Stimulated activated CD4-positive, alpha-beta T cell treated with anti-CD3 and anti-CD28 coated beads, TNF-alpha, amount 100 ng/mL, for 24 hours (primary cell): ENCODE results near the gene TNPO2.

Experiments
- DNase-seq, 3 experiments: peaks; one replicate each; pipeline ENCODE4 v3.0.0-alpha.2; 2020; ENCODE audit warnings: low read depth in 3 of 3

The TNPO2 gene

DNA sequence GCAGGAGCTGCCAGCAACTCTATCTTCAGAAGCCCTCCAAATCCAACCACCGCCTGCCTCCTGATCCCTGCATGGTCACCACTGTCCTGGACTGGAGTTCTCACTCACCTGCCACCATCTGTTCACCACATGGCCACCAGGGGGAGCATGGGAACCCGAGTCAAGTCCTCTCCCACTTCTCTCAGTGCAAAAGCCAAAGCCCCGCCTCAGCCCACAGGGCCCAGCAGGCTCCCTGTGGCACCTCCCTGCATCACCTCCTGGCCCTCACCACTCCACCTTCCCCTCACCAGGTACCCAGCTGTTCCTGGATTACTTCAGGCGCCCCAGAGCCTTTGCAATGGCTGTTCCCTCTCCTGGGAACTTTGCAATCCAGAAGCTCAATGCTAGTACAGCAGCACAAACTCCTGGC lies 47.3 kb downstream of the TNPO2 start:
- peak; percentile 78 to 90 (median 86) for DNase-seq

DNA sequence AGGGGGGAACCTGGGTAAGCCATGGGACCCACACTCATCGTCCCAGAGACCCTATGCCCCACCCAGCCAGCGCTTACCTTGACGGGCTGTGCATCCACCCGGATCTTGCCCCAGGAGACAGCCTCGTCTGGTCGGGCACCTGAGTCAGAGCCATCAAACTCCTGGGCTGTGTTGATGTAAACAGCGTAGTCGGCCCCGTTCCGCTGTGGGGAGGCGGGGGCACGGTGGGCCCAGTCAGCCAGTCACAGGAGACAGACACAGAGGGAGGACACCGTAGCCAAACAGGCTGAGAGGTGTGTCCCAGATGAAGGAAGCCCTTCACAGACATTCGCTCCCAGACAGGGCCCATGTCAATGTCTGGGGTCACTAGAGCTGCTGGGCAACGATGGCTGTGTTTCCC lies 47.8 kb downstream of the TNPO2 start:
- no peak for DNase-seq

DNA sequence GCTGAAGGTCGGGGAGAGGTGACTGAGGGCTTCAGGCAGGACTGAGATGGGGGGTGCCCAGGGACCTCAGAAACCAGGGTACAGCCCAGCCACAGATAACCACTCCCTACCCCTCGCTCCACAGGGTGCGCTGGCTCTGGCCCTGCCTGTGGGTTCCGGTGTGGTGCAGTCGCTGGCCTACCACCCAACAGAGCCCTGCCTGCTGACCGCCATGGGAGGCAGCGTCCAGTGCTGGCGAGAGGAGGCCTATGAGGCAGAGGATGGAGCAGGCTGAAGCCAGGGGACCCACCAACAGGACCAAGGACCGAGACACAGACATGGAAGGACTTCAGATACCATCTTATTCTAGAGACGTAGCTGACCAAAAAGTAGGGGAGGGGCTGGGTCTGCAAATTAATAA lies 48.3 kb downstream of the TNPO2 start:
- DNase-seq, result no peak

DNA sequence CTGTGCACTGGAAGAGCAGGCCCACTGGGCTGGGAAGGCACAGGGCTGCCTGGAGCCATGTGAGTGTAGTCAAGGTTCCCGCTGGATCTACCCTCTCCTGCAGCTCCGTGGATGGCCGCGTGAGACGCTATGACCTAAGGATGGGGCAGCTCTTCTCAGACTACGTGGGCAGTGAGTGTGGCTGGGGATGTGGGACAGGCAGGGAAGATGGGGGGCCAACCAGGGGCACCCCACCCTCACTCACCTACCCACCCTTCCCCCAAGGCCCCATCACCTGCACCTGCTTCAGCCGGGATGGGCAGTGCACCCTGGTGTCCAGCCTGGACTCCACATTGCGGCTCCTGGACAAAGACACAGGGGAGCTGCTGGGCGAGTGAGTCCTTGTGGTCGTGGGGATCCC lies 51.0 kb downstream of the TNPO2 start:
- DNase-seq, result no peak

DNA sequence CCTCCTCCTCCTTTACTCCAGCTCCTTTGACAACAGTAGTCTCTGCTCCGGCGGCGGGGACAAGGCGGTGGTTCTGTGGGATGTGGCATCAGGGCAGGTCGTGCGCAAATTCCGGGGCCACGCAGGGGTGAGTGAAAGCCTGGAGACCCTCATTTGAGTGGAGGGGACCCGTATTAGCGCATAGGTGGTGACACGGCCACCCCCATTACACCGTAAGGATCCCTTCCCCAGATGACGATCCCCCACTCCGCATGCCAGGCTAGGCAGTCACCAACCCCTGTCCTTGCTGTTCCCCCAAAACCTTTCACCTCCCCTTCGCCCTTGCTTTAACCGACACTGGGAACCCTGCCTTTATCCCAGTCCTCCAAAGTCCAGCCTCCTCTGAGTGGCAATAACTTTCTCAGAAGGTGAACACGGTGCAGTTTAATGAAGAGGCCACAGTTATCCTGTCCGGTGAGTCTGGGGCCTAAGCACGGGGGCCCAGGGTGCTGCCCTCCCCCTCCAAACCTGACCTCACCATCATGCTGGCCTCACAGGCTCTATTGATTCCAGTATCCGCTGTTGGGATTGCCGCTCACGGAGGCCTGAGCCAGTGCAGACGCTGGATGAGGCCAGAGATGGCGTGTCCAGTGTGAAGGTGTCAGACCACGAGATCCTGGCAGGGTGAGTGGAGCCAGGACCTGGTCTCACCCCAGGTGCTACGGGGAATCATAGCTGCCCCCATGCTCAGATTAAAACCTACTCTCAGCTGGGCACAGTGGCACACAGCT lies 53.4 kb downstream of the TNPO2 start:
- no peak for DNase-seq

DNA sequence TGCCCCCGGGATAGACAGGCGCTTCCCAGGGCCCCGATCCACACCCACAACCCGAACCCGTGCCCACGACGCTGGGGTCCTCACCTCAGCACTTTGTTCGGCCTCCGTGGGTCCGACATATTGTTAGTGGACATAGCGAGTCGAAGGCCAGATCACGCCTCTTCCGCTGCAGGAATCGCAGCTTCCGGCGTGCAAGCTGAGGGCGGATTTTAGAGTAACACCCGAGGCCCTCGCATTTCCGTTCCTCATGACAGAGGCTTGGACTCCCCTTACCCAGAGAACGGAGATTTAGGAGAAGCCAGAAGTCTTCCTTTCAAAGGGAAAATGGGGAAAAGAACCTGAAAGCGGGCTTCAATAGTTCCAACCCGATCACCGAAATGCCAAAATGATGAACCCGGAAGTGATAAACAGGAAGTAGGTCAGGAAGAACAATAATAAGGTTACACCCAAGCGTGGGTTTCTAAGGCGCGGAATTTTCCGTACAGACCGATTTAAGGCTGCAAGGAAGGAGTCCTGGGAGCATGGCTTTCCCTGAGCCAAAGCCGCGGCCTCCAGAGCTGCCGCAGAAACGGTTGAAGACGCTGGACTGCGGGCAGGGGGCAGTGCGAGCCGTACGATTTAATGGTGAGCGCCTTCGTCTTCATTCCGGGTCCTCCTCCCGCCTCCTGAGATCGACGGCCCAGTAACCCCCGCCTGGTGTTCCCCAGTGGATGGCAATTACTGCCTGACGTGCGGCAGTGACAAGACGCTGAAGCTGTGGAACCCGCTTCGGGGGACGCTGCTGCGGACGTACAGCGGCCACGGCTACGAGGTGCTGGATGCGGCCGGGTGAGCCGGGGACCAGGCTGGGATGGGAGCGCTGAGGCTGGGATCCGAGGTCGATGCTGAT lies 54.2 kb downstream of the TNPO2 start:
- DNase-seq, result peak; percentile 52 to 69 (median 63)

DNA sequence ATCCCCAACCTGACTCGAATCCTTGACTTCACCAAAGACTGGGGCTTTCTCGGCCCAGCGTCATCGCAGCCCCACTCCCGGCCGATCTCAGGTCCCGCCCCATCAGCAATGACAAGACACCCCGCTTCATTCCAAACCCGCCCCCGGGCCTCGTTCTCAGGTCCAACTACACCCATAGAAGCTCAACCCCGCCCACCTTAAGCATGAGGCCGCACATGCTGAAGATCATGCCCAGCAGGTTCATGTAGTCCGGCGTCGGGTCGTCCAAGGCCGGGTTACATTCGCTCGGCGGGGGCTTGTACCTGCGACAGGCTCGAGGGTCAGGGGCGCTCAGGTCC lies 54.8 kb downstream of the TNPO2 start:
- DNase-seq, result peak; percentile 42 to 67 (median 42)

DNA sequence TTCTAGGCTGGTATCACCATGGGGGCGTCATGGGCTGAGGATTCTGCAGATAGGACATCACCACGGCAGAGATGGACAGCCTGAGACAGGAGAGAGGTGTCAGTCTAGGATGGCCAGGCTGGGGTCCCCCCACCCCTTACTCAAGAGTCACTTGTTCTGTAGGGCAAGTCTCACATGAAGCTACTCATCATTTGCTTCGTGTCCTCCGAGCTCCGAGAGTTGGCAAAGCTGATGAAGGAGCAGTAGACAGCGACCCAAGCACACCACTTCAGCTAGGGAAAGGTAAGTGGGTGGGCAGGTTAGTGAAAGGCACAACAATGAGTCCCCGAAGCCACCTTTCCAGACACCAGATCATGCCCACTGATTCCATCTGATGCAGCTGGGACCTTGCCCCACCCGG lies 55.4 kb downstream of the TNPO2 start:
- DNase-seq, result no peak

DNA sequence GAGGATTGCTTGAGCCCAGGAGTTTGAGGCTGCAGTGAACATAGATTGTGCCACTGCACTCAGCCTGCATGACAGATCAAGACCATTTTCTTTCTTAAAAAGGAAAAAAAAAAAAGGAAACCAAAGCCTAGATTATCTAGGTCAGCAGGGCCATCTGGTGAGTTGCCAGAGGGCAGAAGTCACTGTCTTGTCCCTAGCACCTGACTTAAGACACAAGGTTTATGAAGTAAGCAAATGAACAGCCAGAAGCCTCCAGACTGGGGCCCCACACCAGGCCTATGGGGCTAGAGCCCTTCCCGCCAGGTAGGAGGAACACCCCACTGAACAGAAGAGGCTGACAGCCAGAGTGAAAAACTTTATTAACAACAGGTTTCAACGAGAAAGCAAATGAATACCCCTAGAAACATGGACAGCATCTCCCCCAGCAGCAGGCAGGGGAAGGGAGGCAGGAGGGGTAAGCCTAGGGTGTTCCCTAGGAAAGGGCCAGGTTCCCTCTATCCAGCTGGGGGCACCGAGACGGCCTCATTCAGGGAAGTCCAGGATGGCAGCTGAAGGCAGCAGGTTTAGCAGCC lies 55.9 kb downstream of the TNPO2 start:
- DNase-seq, result no peak

DNA sequence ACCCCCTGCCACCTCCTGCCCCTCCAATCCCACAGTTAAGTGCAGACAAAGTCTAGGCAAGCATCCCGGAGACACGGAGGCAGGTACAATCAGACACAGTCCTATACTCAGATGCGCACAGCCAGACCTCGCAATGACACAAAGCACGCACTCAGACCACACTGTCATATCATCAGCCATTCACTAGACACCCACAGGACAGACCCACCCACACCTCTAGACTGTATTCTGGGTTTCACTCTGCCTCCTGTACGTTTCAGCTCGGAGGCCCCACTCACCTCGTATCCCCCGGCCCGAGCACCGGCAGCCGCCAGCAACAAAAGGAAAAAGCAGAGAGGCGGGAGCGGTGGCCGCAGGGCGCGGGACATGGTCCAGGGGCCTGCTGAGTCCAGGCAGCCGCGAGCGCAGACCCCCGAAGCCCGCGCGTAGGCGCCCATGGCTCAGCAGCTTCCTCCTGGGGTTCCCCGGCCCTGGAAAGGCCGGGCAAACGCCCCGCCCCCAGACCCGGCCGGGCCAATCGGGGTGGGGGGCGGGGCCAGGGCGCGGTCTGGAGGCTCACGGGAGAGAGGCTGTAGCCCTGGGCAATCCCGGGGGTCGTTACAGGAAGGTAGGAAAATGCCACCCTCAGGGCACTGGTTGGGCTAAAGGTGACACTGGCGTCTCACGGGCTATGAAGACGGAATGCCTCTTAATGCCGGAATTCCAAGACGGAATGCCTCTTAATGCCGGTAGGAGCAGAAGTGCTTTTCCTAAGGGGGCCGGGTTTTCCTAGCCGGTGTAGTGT lies 57.3 kb downstream of the TNPO2 start, which contains the start of the genes MAN2B1 and WDR83:
TSS of gene MAN2B1 (minus strand) at position 478 of the 784 bp plus-strand sequence. CDS start at position 437, 41 bp downstream.
TSS of gene WDR83 (plus strand) at position 543 of the 784 bp plus-strand sequence. CDS start 2,984 bp downstream, outside the sequence.
- DNase-seq, result peak; percentile 66 to 82 (median 67)

DNA sequence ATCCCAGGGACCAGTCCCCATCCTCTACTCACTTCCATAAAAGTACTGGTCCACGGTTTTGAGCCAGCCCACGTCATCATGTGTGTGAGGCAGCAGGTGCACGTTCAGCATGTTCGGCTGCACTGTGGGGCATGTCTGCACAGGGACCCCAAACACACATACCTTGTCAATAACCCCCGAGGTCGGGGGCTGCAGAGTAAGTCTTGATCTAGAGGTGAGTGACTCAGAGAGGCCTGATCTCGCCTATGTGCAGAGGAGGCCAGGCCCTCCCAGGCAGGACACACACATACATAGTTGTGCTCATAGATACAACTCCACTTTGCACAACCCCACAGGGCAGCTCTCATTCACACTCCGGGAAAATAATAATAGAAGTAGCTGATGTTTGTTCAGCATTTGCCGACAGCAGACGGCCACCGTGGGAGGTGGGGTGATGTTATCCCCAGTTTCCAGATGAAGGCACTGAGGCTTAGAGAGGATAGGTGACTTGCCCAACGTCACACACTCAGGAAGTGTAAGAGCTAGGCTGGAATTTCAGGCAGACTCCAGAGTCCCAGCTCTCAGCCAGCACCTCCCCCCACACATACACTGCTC lies 58.0 kb downstream of the TNPO2 start:
- DNase-seq, result no peak

DNA sequence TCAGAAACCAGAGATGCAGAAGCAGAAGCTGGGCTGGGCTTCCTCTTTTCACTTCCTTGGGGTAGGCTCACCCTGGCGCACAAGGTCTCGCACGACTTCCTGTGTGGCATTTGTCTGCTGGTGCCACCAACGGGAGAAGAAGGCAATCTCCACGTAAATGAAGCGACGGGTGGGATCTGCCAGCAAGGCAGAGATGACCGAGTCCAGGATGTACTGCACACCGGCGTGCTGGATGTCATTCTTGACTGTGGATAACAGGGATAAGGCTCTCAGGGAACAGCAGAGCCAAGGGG lies 58.5 kb downstream of the TNPO2 start:
- peak in 1 of 3 experiments; percentile 51 for DNase-seq

DNA sequence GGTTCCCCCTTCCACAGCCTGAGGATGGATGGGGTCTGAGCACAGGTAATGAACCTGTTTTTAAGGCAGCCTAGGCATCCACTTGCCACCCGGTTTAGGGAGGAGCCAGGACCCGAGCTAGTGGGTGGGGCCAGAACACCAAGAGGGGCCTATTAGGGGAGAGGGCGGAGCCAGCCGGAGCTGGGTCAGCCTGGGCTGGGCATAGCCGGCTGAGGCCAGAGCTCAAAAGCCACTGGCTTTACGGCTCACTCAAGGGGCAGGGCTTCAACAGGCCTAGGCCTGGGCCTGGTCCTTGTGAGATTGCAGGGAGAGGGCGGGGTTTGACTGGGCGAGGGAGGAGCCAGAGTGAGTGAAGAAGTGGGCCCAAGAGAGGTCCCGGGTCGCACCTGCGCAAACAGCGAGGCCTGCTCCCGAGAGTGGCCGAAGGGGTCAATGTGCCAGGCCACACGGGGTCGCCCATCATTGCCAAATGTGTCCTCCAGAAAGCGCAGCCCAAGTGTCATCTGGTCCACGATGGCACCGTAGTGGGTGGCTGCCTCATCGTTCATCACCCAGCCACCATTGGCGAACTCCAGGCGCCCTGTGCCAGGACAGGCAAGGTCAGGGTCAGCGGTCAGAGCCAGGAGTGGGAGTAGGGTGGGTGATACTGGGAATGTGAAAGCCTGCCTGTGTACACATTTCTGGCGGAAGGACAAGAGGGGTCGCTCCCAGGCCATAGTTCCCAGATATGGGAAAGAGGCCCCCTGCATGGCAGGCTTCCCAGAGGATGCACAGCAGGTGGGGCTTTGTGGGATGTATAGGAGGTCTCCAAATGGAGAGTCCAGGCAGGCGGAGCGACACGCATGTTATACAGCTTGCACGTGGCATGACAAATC lies 59.1 kb downstream of the TNPO2 start:
- no peak for DNase-seq

DNA sequence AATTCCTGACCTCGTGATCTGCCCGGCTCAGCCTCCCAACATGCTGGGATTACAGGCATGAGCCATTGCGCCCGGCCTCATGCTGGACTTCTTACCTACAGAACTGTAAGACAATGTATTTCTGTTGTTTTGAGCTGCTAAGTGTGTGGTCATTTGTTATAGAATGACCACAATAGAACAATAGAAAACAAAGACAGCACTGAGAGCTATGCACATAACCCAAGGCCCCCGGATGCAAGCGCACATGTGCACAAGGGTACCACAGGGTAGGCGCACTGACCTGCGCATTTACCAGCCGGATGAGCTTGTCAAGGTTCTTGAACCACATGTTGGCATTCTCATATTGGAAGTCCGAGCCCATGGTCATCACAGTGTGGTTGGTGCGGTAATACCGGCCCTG lies 62.8 kb downstream of the TNPO2 start:
- DNase-seq, result no peak

DNA sequence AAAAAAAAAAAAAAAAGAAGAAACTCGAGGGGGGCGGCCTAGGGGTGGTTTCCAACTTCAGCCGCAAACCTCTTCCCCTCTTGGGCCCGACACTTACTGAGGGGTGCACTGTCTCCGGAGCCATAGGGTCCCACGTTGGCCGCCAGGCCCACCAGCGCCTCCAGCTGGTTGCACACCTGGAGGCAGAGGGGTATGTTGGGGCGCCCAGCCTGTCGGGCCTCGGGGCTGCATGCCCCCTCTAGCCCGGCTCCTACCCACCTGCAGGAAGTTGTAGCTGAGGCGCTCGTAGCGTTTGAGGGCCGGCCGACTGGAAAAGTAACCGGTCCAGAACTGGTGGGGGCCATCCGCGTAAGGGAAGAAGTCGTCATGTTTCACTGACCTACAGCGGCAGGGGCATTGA lies 65.8 kb downstream of the TNPO2 start:
- DNase-seq, result no peak

DNA sequence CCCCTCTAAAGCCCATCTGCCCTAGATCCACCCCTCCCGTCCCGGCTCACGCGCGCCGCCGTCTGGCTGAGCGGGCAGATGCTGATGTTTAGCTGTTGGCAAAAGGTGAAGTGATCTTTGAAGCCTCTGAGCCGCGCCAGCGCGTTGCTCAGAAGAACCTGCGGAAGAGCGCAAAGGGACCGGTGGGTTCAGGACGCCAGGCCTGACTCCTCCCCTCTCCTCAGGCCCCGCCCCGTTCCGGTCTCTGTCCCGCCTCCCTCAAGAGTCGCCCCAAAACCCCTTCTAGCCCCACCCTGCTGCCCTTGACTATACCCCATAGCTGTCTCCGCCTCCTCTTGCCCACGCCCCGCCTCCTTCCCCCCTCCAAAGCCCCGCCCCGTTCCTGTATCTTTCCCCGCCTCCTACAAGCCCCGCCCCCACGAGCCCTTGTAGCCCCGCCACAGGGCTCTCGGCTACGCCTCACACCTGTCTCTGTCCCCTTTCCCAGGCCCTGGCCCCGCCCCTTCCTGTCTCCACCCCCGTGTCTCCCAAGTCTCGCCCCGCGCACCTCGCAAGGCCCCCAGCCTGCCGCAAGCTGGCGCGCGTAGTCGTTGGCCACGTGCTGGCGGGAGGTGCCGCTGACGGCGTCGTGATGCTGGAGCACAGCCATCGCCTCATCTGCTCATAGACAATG lies 66.7 kb downstream of the TNPO2 start:
- DNase-seq, result peak in 1 of 3 experiments; percentile 37

DNA sequence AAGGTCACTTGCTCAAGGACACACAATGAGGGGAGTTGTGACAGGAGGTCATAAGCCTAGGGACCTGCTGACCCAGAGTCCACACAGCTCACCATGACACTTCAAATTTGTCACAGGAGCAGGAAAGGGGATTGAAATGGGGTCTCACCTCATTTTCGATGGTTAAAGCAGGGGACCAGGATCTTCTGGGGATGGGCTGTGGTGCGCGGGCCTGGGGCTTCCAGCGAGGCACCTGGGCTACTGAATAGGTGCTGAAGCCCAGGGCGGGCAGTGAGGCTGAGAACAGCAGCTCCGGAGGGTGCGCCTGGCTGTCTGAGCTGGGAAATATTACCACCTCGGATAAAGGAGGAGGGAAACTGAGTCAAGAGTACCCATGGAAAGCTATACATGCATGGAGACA lies 68.2 kb downstream of the TNPO2 start:
- no peak for DNase-seq

DNA sequence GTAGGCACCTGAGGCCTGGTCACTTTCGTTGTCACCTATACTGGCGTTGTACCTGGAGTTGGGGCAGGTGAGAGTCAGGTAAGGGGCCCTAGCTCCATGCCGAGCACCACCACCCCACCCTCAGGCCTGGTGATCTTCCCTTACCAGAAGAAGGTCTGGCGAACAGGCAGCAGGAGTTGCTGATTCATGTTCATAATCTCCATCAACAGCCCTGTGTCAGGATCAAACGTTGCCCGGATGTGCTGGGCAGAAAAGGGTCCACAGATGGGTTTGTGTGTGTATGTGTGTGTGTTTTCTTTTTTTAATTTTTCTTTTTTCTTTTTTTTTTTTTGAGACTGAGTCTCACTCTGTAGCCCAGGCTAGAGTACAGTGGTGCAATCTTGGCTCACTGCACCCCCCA lies 71.5 kb downstream of the TNPO2 start:
- no peak for DNase-seq

DNA sequence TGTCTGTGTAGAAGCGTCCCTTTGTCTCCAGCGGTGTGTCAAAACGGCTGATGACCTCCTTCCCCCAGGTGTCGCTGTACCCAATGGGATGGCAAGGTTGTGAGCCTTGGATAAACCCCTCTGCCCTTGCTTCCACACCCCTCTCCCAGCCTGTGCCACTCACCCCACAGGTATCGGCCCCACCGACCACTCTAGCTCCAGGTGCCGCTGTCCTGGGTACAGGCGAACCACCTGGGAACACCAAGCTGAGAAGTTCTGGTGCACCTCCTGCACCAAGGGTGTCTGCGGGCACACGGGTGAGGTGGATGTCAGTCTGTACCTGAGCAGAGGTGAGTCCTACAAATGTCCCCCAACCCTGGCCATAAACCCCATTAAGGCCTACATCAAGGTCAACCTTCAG lies 73.8 kb downstream of the TNPO2 start:
- no peak for DNase-seq
